ENCODE data around the gene RAI1. TPM values are rescaled to one million over a fixed set of nuclear protein-coding genes. Genes with fewer than 3 reads are reported as not detected.

RAI1 gene
- total and polyA plus RNA-seq, 2 donors: 4.3 to 10.9 TPM

GRCh38 chr17:17738901-17739300 lies 57.6 kb downstream of the RAI1 start:
- DNase-seq (ENCODE audit: low read depth in 6 of 9, low spot score in 9 of 9): no peak

GRCh38 chr17:17739388-17740066 lies 58.3 kb downstream of the RAI1 start:
- Histone ChIP-seq H3K4me3 (ENCODE audit: low read length in 2 of 2) (no peak overlapping the region), H3K27me3 (ENCODE audit: control insufficient read depth in 2 of 2, insufficient read depth in 1 of 2, low read length in 1 of 2) (no peaks in the 10 kb centered on the region), H3K4me1 (ENCODE audit: control insufficient read depth in 2 of 2, insufficient read depth in 2 of 2, low read length in 2 of 2) (peaks cover 28 to 56% of the 10 kb centered on the region in 2 donors), H3K9me3 (ENCODE audit: control insufficient read depth in 2 of 2, insufficient read depth in 1 of 2, low read length in 1 of 2) (peaks cover 0 to 9% of the 10 kb centered on the region in 2 donors), H3K36me3 (ENCODE audit: control insufficient read depth in 2 of 2, insufficient read depth in 2 of 2, low read length in 1 of 2) (no peaks in the 10 kb centered on the region), H3K27ac (ENCODE audit: low read depth in 1 of 2, low read length in 1 of 2) (no peak overlapping the region)
- WGBS: 87% methylated on average over 10 of the region's 10 CpGs
- no peak for DNase-seq (ENCODE audit: low read depth in 6 of 9, low spot score in 9 of 9)

More at GRCh38 chr17:17738901-17739300, 57.6 kb downstream of the RAI1 start:
- WGBS: 76% methylated on average over 8 of the region's 8 CpGs
- Histone ChIP-seq H3K4me1 (ENCODE audit: control insufficient read depth in 2 of 2, insufficient read depth in 2 of 2, low read length in 2 of 2) (peaks cover 28 to 58% of the 10 kb centered on the region in 2 donors), H3K27ac (ENCODE audit: low read depth in 1 of 2, low read length in 1 of 2) (peak overlapping the region; percentile 85 to 91), H3K4me3 (ENCODE audit: low read length in 2 of 2) (no peak overlapping the region), H3K27me3 (ENCODE audit: control insufficient read depth in 2 of 2, insufficient read depth in 1 of 2, low read length in 1 of 2) (no peaks in the 10 kb centered on the region), H3K9me3 (ENCODE audit: control insufficient read depth in 2 of 2, insufficient read depth in 1 of 2, low read length in 1 of 2) (peaks cover 0 to 9% of the 10 kb centered on the region in 2 donors), H3K36me3 (ENCODE audit: control insufficient read depth in 2 of 2, insufficient read depth in 2 of 2, low read length in 1 of 2) (no peaks in the 10 kb centered on the region)

GRCh38 chr17:17740615-17741348 lies 59.5 kb downstream of the RAI1 start:
- no peaks in the 10 kb centered on the region for H3K27me3 ChIP-seq (ENCODE audit: control insufficient read depth in 2 of 2, insufficient read depth in 1 of 2, low read length in 1 of 2)
- H3K4me3 ChIP-seq (ENCODE audit: low read length in 2 of 2): no peak overlapping the region
- 73% methylated on average over 27 of the region's 27 CpGs for WGBS
- H3K4me1 ChIP-seq (ENCODE audit: control insufficient read depth in 2 of 2, insufficient read depth in 2 of 2, low read length in 2 of 2): peaks cover 28 to 49% of the 10 kb centered on the region in 2 donors
- peaks cover 0 to 9% of the 10 kb centered on the region in 2 donors for H3K9me3 ChIP-seq (ENCODE audit: control insufficient read depth in 2 of 2, insufficient read depth in 1 of 2, low read length in 1 of 2)
- no peaks in the 10 kb centered on the region for H3K36me3 ChIP-seq (ENCODE audit: control insufficient read depth in 2 of 2, insufficient read depth in 2 of 2, low read length in 1 of 2)
- H3K27ac ChIP-seq (ENCODE audit: low read depth in 1 of 2, low read length in 1 of 2): peak overlapping the region; percentile 47 to 53
- DNase-seq (ENCODE audit: low read depth in 6 of 9, low spot score in 9 of 9): peak in 1 of 9 donors; percentile 52

GRCh38 chr17:17741349-17742023 lies 60.2 kb downstream of the RAI1 start:
- peaks cover 23 to 43% of the 10 kb centered on the region in 2 donors for H3K4me1 ChIP-seq (ENCODE audit: control insufficient read depth in 2 of 2, insufficient read depth in 2 of 2, low read length in 2 of 2)
- WGBS: 92% methylated on average over 18 of the region's 18 CpGs
- H3K9me3 ChIP-seq (ENCODE audit: control insufficient read depth in 2 of 2, insufficient read depth in 1 of 2, low read length in 1 of 2): peaks cover 0 to 9% of the 10 kb centered on the region in 2 donors
- H3K27ac ChIP-seq (ENCODE audit: low read depth in 1 of 2, low read length in 1 of 2): peak overlapping the region in 1 of 2 donors; percentile 5
- H3K27me3 ChIP-seq (ENCODE audit: control insufficient read depth in 2 of 2, insufficient read depth in 1 of 2, low read length in 1 of 2): no peaks in the 10 kb centered on the region
- peaks cover 0 to 5% of the 10 kb centered on the region in 2 donors for H3K36me3 ChIP-seq (ENCODE audit: control insufficient read depth in 2 of 2, insufficient read depth in 2 of 2, low read length in 1 of 2)
- H3K4me3 ChIP-seq (ENCODE audit: low read length in 2 of 2): no peak overlapping the region
- DNase-seq (ENCODE audit: low read depth in 6 of 9, low spot score in 9 of 9): no peak

- peaks cover 0 to 9% of the 10 kb centered on the region in 2 donors for H3K9me3 ChIP-seq (ENCODE audit: control insufficient read depth in 2 of 2, insufficient read depth in 1 of 2, low read length in 1 of 2)
- peaks cover 0 to 5% of the 10 kb centered on the region in 2 donors for H3K36me3 ChIP-seq (ENCODE audit: control insufficient read depth in 2 of 2, insufficient read depth in 2 of 2, low read length in 1 of 2)
- 90% methylated on average over 5 of the region's 5 CpGs for WGBS
- peaks cover 23 to 39% of the 10 kb centered on the region in 2 donors for H3K4me1 ChIP-seq (ENCODE audit: control insufficient read depth in 2 of 2, insufficient read depth in 2 of 2, low read length in 2 of 2)
- H3K27ac ChIP-seq (ENCODE audit: low read depth in 1 of 2, low read length in 1 of 2): no peak overlapping the region
- H3K27me3 ChIP-seq (ENCODE audit: control insufficient read depth in 2 of 2, insufficient read depth in 1 of 2, low read length in 1 of 2): no peaks in the 10 kb centered on the region
- DNase-seq (ENCODE audit: low read depth in 6 of 9, low spot score in 9 of 9): no peak
- no peak overlapping the region for H3K4me3 ChIP-seq (ENCODE audit: low read length in 2 of 2)
Measured at GRCh38 chr17:17742133-17742621, 60.9 kb downstream of the RAI1 start.

GRCh38 chr17:17742688-17743390 lies 61.6 kb downstream of the RAI1 start:
- Histone ChIP-seq H3K27ac (ENCODE audit: low read depth in 1 of 2, low read length in 1 of 2) (no peak overlapping the region), H3K36me3 (ENCODE audit: control insufficient read depth in 2 of 2, insufficient read depth in 2 of 2, low read length in 1 of 2) (peaks cover 0 to 5% of the 10 kb centered on the region in 2 donors), H3K27me3 (ENCODE audit: control insufficient read depth in 2 of 2, insufficient read depth in 1 of 2, low read length in 1 of 2) (no peaks in the 10 kb centered on the region), H3K9me3 (ENCODE audit: control insufficient read depth in 2 of 2, insufficient read depth in 1 of 2, low read length in 1 of 2) (peaks cover 0 to 12% of the 10 kb centered on the region in 2 donors), H3K4me3 (ENCODE audit: low read length in 2 of 2) (no peak overlapping the region), H3K4me1 (ENCODE audit: control insufficient read depth in 2 of 2, insufficient read depth in 2 of 2, low read length in 2 of 2) (peaks cover 19 to 32% of the 10 kb centered on the region in 2 donors)
- 96% methylated on average over 4 of the region's 4 CpGs for WGBS
- DNase-seq (ENCODE audit: low read depth in 6 of 9, low spot score in 9 of 9): no peak

GRCh38 chr17:17743391-17744112 lies 62.3 kb downstream of the RAI1 start:
- Histone ChIP-seq H3K4me1 (ENCODE audit: control insufficient read depth in 2 of 2, insufficient read depth in 2 of 2, low read length in 2 of 2) (peaks cover 13 to 26% of the 10 kb centered on the region in 2 donors), H3K4me3 (ENCODE audit: low read length in 2 of 2) (no peak overlapping the region), H3K27me3 (ENCODE audit: control insufficient read depth in 2 of 2, insufficient read depth in 1 of 2, low read length in 1 of 2) (no peaks in the 10 kb centered on the region), H3K9me3 (ENCODE audit: control insufficient read depth in 2 of 2, insufficient read depth in 1 of 2, low read length in 1 of 2) (peaks cover 0 to 11% of the 10 kb centered on the region in 2 donors), H3K27ac (ENCODE audit: low read depth in 1 of 2, low read length in 1 of 2) (no peak overlapping the region), H3K36me3 (ENCODE audit: control insufficient read depth in 2 of 2, insufficient read depth in 2 of 2, low read length in 1 of 2) (peaks cover 3 to 5% of the 10 kb centered on the region in 2 donors)
- no peak for DNase-seq (ENCODE audit: low read depth in 6 of 9, low spot score in 9 of 9)
- WGBS: 97% methylated on average over 14 of the region's 14 CpGs

GRCh38 chr17:17744116-17744515 lies 62.9 kb downstream of the RAI1 start:
- peaks cover 4 to 5% of the 10 kb centered on the region in 2 donors for H3K36me3 ChIP-seq (ENCODE audit: control insufficient read depth in 2 of 2, insufficient read depth in 2 of 2, low read length in 1 of 2)
- no peak overlapping the region for H3K4me3 ChIP-seq (ENCODE audit: low read length in 2 of 2)
- peaks cover 8 to 26% of the 10 kb centered on the region in 2 donors for H3K4me1 ChIP-seq (ENCODE audit: control insufficient read depth in 2 of 2, insufficient read depth in 2 of 2, low read length in 2 of 2)
- DNase-seq (ENCODE audit: low read depth in 6 of 9, low spot score in 9 of 9): no peak
- H3K9me3 ChIP-seq (ENCODE audit: control insufficient read depth in 2 of 2, insufficient read depth in 1 of 2, low read length in 1 of 2): peaks cover 0 to 11% of the 10 kb centered on the region in 2 donors
- WGBS: 96% methylated on average over 4 of the region's 4 CpGs
- H3K27me3 ChIP-seq (ENCODE audit: control insufficient read depth in 2 of 2, insufficient read depth in 1 of 2, low read length in 1 of 2): no peaks in the 10 kb centered on the region
- H3K27ac ChIP-seq (ENCODE audit: low read depth in 1 of 2, low read length in 1 of 2): no peak overlapping the region
